Measurements from ENCODE around the gene DCHS2.

Gene DCHS2

DNA sequence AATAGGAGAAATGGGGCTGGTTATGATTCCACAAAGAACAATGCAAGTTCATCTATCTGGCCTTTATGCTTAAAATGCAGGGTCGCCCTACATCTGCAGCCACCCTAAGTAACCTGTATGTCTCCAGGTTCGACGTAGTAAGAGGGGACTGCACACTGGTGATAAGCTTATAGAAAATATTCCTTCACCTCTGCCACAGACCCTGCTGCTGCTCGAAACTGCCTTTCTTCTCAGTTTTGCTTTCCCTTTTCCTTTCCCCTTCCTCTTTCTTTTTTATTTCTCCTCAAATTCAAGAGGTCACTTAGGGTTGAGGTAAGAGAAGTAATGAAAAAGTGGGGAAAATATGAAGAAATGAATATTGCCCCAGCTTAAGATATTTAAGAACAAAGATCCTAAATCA is 123.5 kb downstream of the DCHS2 start:
- DNase-seq: no peak

DNA sequence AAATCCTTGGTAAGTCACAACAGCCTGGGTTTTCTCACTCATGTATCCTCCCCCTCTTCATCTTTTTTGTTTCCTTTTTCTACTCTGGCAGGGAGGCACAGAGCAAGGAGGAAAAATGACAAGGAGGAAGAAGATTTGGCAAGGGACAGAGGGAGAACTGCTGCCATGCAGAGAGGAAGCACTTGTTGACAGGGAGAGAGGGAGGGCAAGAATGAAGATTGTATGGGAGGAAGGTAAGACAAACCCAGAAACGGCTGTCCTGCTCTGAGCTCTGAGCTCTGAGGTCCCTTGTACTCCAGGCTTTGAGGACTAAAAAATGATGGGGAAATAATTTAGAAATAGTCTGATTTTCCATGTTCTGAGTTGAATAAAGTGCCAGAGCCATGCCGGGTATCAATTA is 123.9 kb downstream of the DCHS2 start:
- no peak for DNase-seq

- DNase-seq: no peak
These were observed 124.6 kb downstream of the DCHS2 start for GRCh38 chr4:154366956-154367355.

GRCh38 chr4:154364066-154364845 is 127.3 kb downstream of the DCHS2 start:
- DNase-seq: no peak

- no peak for DNase-seq
These were observed 130.1 kb downstream of the DCHS2 start for GRCh38 chr4:154361450-154361849.

GRCh38 chr4:154360491-154360890 is 131.1 kb downstream of the DCHS2 start:
- no peak for DNase-seq

- DNase-seq: no peak
These were observed 136.7 kb downstream of the DCHS2 start for GRCh38 chr4:154354883-154355282.

DNA sequence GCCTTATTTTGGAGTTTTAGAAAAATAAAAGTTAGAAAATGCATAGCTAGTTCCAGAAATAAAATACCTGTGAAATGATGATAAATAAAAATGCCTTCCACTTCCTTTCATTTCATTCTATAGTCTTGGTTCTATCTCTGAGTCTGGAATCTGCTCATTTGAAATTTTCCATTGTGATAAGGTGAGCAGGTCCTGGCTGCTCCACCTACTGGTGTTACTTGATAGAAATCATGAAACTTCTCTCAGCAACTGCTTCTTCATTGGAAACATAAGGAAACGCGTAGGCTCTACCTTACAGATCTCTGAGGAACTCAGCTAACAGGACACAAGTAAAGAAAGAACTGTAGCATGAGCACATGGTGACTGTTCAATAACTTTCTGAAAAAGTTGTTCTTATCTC is 141.8 kb downstream of the DCHS2 start:
- DNase-seq: no peak

- DNase-seq: no peak
These were observed 142.9 kb downstream of the DCHS2 start for GRCh38 chr4:154348657-154349056.

DNA sequence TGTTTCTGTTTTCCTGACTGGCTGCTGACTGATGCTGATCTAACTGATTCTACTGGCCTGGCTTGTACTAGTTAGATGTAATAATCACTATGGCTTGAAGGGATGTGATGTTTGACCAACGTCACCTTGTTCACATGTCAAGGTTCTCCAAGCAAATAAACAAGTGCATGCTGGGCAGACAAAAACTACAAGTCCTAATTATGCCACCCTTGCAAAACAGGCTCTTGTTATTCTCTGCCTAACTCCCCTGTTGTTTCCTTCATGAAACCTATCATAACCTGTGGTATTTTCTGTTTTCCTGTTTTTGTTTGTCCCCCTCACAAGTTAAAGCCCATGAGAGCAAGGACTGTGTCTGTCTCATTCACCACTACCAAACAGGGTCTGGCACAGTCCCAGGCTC is 146.2 kb downstream of the DCHS2 start:
- DNase-seq: no peak

DNA sequence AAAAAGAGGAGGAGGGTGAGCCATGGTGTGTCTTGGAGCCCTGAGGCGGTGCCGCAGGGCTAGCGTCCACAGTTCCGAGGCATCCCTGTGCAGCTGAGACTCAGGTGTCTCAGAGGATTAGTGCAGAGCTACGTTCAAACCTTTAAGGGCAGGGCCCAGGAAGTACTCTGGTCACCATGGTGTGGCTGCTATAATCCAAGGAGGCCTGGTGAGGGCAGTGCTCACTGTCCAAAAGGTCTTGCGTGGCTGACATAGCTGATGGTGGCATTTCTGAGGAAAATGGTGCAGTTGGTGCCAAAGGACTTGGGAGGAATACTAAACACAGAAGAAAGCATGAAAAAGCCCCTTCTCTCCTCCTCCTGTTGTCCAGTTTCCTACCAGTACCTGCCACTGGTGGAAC is 146.9 kb downstream of the DCHS2 start:
- DNase-seq: no peak

DNA sequence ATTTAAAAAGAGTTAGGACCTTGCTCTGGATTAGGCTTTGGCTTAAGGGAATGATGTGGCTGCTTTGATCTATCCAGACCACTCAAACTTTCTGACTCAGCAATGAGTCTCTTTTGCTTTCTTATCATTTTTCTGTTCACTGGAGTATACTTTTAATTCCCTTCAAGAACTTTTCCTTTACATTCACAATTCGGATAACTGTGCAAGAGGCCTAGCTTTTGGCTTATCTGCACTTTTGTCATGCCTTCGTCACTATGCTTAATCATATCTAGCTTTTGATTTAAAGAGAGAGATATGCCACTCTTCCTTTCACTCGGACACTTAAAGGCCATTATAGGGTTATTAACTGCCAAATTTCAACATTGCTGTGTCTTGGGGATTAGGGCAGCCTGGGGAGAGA is 147.9 kb downstream of the DCHS2 start:
- DNase-seq: no peak

DNA sequence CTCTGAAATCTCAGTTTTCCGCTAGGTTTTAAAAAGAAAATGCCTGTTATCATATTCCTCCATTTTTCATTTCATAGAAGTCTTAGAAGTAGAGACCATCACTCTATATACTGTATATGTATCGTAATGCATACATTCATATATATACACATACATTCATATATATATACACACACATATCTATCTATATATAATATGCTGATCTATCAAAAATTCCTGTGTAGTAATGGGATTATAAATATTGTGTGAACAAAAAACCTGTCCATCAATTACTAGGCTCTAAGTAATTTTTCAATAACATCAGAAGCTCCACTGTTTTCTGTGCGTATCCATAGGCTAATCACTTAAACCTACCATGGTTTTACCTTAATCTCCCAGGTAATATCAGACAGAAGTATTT is 150.2 kb downstream of the DCHS2 start:
- DNase-seq: no peak

- DNase-seq: no peak
These were observed 156.0 kb downstream of the DCHS2 start for GRCh38 chr4:154335588-154335987.

GRCh38 chr4:154332681-154333421 is 158.7 kb downstream of the DCHS2 start:
- DNase-seq: no peak

GRCh38 chr4:154329939-154330338 is 161.7 kb downstream of the DCHS2 start:
- DNase-seq: no peak

- no peak for DNase-seq
These were observed 162.2 kb downstream of the DCHS2 start for GRCh38 chr4:154329268-154329868.

- DNase-seq: no peak
These were observed 163.6 kb downstream of the DCHS2 start for GRCh38 chr4:154328030-154328429.

- no peak for DNase-seq
These were observed 171.1 kb downstream of the DCHS2 start for GRCh38 chr4:154320521-154320920.

- no peak for DNase-seq
These were observed 171.9 kb downstream of the DCHS2 start for GRCh38 chr4:154319736-154320135.

GRCh38 chr4:154317201-154317999 is 174.2 kb downstream of the DCHS2 start:
- no peak for DNase-seq

DNA sequence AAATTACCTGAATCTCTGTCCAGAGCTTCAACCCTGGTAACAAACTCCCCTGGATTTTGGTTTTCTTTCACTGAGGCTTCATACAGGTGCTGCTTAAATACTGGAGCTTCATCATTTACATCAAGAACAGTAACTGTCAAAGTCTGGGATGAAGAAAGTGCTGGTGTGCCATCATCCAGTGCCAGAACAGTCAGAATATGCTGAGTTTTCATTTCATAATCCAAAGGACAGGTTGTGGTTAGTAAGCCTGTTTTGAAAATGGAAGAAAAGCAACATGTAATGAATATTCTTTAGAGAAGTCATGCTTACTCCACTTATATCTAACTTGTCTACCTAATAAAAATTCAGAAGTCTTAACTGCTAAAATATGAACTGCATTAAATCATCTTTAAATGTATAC is 175.9 kb downstream of the DCHS2 start:
- DNase-seq: no peak

GRCh38 chr4:154314248-154314647 is 177.4 kb downstream of the DCHS2 start:
- DNase-seq: no peak

All from NCI-H187 (cell line).